SJCRH30 (cell line): ENCODE measurements around the gene CCDC150. TPM values are rescaled to one million over a fixed set of nuclear protein-coding genes. Genes with fewer than 3 reads are reported as not detected.

Experiments used
- DNase-seq, 2 experiments: peaks; one replicate each; pipeline ENCODE4 v3.0.0-alpha.2; 2015 to 2020
- H3K27ac ChIP-seq: fragments of 250-450 bp; sonication (Bioruptor Pico); 2 replicates; pipeline ENCODE4 v1.5.1; 2020; ENCODE audit warnings: mild to moderate bottlenecking, moderate library complexity
- H3K27me3 ChIP-seq: fragments of 250-450 bp; sonication (Bioruptor Pico); 2 replicates; pipeline ENCODE4 v1.5.1; 2020; ENCODE audit warnings: mild to moderate bottlenecking, moderate library complexity
- H3K36me3 ChIP-seq: fragments of 250-450 bp; sonication (Bioruptor Pico); 2 replicates; pipeline ENCODE4 v1.5.1; 2020; ENCODE audit warnings: mild to moderate bottlenecking, moderate library complexity
- H3K4me1 ChIP-seq: fragments of 250-450 bp; sonication (Bioruptor Pico); 2 replicates; pipeline ENCODE4 v1.5.1; 2020; ENCODE audit warnings: mild to moderate bottlenecking, moderate library complexity
- H3K4me3 ChIP-seq: fragments of 250-450 bp; sonication (Bioruptor Pico); 2 replicates; pipeline ENCODE4 v1.5.1; 2020; ENCODE audit warnings: mild to moderate bottlenecking, moderate library complexity
- H3K9me3 ChIP-seq: fragments of 250-450 bp; sonication (Bioruptor Pico); replicated peaks from 2 replicates; pipeline ENCODE4 v1.5.1; 2020; ENCODE audit warnings: mild to moderate bottlenecking, moderate library complexity
- total RNA-seq: library from RNA; depleted of rRNA; stranded (reverse); fragments of >200 nt; shearing (Covaris generic); gene quantifications from 2 replicates; pipeline ENCODE4 v1.2.3, GENCODE V29; 2014; rRNA removed

Gene CCDC150
- 9.6 and 17.4 TPM in 2 replicates for total RNA-seq

DNA sequence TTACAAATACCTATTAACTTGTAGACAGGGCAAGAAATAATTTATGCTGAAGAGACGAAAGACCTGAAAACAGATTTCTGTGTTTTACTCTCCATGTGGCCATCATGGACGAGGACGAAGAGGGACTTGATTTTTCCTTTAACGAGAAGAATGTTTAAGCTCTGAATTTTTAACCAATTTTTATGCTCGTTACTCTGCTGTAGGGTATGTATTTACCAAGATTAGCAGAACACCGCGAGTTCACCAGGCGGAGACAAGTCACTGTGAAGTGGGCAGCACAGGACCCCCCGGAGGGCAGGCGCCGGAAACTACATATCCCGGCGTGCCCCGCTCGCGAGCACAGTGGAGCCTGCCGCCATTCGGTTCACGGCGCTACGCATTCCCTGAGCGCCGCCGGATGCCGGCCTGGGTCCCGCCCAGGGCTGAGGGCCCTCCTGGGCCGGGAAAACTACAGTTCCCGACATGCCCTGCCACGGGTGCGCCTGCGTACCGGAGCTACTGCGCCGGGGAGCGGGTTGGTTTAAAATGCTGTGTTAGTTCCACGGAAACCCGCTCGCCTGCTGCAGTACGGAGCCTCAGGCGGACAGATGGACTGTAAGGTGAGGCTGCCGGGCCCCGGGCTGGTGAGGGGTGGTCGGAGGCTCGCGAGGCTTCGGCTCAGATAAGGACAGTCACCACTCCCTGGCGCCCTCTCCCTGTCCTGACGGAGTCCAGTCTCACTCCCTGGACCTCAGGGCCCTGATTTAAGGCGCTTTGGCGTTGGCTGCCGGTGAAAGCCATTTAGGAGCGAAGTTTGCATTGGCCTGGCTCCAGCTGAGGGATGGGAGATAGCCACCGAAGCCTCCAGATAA, at the start of gene CCDC150:
TSS of gene CCDC150 (plus strand) at position 536 of the 851 bp plus-strand sequence. CDS start at position 588, 52 bp downstream.
- peak within 1 kb of the TSS; percentile 46 for H3K27ac ChIP-seq
- H3K4me3 ChIP-seq = peak within 1 kb of the TSS; percentile 74
- peak; percentile 93 to 95 for DNase-seq
- H3K36me3 ChIP-seq = no peaks in the 10 kb centered on the region
- no peaks in the 10 kb centered on the region for H3K9me3 ChIP-seq
- no peaks in the 10 kb centered on the region for H3K27me3 ChIP-seq
- H3K4me1 ChIP-seq = no peaks in the 10 kb centered on the region; the same call in 1 of the 2 replicates

DNA sequence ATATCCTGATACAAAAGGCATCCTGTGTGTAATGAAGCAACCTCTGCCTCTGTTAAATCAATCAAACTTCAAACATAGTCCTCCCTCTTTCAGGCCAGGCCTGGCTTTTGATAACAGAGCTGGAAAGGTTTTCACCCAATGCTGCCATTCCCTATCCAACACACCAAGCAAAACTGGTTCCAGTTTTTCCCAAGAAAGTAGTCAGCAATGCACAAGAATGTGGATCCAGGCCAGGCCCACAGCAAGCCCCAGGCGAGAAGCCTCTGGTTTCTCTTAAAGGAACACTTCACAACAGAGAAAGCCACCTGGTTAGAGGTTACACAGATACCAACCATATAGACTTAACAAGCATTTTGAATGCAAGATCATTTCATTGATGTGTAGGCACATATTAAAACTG, 49.2 kb upstream of the CCDC150 start:
- H3K27ac ChIP-seq = no peak overlapping the region
- H3K36me3 ChIP-seq = no peaks in the 10 kb centered on the region
- DNase-seq = peak in 1 of 2 experiments; percentile 11
- H3K4me3 ChIP-seq = no peak overlapping the region
- H3K27me3 ChIP-seq = no peaks in the 10 kb centered on the region
- H3K4me1 ChIP-seq = peaks cover 8% of the 10 kb centered on the region
- no peaks in the 10 kb centered on the region for H3K9me3 ChIP-seq

DNA sequence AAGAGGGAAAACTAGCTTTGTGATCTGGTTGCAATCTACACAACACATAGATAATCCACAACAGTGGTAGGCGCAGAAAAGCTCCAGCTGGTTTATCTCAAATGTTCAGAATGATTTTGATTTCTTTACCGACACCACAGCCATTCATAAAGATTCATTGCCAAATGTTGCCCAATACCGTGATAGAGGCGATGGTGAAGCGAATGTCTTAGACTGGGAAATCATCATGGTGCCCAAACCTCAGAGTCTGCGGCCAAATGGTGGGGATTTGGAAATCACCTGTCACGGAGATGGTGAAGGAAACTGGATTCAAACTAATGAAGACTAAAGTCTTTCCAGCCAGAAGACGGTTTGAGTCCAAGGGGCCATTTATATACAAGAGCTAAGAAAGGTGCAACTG, 48.5 kb upstream of the CCDC150 start:
- no peak overlapping the region for H3K27ac ChIP-seq
- no peaks in the 10 kb centered on the region for H3K36me3 ChIP-seq
- H3K9me3 ChIP-seq = no peaks in the 10 kb centered on the region
- no peaks in the 10 kb centered on the region for H3K27me3 ChIP-seq
- H3K4me3 ChIP-seq = no peak overlapping the region
- peaks cover 8% of the 10 kb centered on the region for H3K4me1 ChIP-seq
- DNase-seq = no peak

DNA sequence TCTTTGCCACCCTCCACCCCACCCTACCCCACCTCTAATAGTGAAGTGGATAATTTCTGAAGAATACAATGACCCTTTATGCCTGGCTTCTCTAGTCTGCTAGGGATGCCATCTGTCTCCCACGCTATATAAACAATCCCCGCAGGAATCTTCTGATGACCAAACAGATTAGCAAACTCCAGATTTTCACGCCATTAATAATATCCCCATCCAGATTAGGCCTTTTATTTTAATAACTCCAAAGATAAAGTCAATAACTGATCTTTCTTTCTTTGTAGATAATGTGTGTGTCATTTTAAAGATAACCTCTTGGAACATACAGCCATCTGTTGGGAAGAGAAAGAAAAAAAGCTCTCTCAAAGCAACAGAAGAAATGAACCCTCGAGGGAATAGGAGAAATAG, 47.9 kb upstream of the CCDC150 start:
- Histone ChIP-seq H3K9me3 (no peaks in the 10 kb centered on the region), H3K27me3 (no peaks in the 10 kb centered on the region), H3K4me1 (peaks cover 8% of the 10 kb centered on the region), H3K27ac (peak overlapping the region; percentile 6; the same call in 1 of the 2 replicates), H3K4me3 (peak overlapping the region; percentile 92), H3K36me3 (no peaks in the 10 kb centered on the region)
- DNase-seq = peak; percentile 17 to 65

DNA sequence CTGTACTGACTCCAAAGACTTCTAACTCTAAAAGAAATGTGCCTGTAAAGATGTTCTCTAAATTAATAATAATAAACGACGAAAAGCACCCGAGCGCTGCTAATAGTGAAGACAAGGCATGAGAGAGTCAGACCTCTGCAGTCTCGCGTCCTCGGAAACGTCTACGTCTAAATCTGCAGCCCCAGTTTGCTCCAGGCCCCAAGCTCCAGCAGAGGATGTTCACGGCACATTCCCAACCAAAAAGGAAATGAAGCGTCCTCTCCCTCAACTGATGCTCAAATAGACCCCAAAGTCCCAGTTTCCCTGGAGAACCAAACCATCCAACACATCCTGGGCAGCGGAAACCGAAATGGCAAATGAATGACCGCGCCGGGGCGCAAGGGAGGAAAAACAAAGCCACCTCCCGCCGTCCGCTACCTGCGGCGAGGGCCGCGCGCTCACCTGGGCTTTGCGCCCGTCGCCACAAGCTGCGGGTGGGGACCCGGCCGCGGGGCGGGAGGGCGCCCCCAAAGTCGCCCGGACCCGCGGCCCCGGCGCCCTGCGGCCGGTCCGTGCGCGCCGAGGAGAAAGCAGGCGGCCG, 47.1 kb upstream of the CCDC150 start:
- DNase-seq = peak; percentile 40 to 66
- H3K9me3 ChIP-seq = no peaks in the 10 kb centered on the region
- peak overlapping the region; percentile 92 for H3K4me3 ChIP-seq
- H3K36me3 ChIP-seq = no peaks in the 10 kb centered on the region
- H3K27ac ChIP-seq = peak overlapping the region; percentile 6; the same call in 1 of the 2 replicates
- no peaks in the 10 kb centered on the region for H3K27me3 ChIP-seq
- peaks cover 8% of the 10 kb centered on the region for H3K4me1 ChIP-seq

DNA sequence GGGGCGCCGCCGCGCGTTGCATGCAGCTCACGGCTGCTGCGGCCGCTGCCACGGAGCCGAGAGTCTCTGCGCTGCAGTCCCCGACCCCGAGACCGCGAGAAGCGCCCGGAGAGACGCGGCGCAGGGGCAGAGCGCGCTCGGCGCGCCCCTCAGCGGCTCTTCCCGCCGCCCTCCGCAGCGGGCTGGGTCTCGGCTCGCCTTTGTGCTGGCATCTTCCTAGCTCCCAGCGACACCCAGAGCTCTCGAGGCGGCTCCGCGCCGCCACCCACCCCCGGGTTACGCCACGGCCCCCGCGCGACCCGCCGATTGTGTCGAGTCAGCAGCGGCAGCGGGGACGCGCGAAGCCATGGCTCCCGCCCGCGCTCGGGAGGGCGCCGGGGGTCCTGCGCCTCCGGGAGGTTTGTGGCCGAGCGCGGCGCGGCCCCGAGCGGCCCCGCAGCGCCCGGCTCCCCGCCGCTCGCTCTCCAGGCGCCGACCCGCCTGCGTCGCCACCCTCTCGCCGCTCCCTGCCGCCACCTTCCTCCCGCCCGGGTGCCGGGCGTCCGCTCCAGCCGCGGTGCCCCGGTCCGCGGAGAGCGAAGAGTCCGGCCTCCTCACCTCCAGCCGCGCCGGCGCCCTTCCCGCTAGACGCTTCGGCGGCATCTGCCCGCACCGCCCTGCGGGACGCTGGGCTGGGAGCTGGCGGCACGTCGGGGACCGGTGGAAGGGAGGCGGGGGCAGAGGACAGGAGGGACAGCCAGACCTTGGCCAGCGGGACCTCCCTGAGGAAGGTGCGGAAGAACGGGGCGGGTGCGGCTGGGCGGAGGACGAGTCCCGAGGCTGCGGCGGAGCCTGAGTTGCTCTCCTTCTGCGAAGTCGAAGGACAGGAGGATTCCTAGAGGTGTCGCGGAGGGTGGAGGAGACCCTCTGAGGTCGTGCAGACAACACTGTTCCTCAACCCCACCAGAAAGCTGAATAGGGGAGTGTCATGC, 46.3 kb upstream of the CCDC150 start, which contains the start of gene HECW2:
TSS of gene HECW2 (minus strand) at position 644 of the 971 bp plus-strand sequence.
- Histone ChIP-seq H3K4me1 (peaks cover 8% of the 10 kb centered on the region), H3K27ac (peak within 1 kb of the TSS; percentile 43; the same call in 1 of the 2 replicates), H3K27me3 (no peaks in the 10 kb centered on the region), H3K9me3 (no peaks in the 10 kb centered on the region), H3K4me3 (peak within 1 kb of the TSS; percentile 92), H3K36me3 (no peaks in the 10 kb centered on the region)
- peak; percentile 61 to 70 for DNase-seq

DNA sequence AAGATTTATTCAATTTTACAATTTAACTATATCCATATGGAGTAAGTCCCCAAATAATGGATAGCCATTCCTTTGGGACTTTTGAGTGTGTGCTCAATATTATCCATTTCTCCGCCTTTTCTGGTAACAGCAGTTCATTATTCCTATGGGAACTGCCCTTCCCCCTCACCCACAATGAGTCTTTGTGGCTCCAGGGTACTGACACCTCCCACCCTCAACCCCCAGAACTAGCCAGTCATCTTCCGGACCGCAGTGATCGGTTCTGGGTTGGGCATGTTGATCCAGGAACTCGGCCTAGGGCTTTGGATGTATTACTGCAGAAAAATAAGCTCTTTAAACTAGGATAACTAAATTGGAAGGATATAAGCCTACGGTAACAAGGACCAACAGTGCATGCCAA, 45.4 kb upstream of the CCDC150 start:
- H3K36me3 ChIP-seq = no peaks in the 10 kb centered on the region
- H3K9me3 ChIP-seq = no peaks in the 10 kb centered on the region
- H3K27ac ChIP-seq = no peak overlapping the region
- no peaks in the 10 kb centered on the region for H3K27me3 ChIP-seq
- no peak overlapping the region for H3K4me3 ChIP-seq
- DNase-seq = no peak
- peaks cover 8% of the 10 kb centered on the region for H3K4me1 ChIP-seq

DNA sequence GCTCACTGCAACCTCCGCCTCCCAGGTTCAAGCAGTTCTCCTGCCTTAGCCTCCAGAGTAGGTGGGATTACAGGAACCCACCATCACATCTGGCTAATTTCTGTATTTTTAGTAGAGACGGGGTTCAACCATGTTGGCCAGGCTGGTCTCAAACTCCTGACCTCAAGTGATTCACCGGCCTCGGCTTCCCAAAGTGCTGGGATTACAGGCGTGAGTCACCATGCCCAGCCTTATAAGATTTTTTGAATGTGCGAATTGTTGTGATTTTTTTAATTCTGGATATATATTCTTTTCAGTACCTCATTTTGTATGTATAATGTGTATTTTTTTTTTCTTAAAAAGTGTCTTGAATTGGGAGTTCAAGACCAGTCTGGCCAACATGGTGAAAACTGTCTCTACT, 42.0 kb upstream of the CCDC150 start:
- DNase-seq = no peak
- H3K27me3 ChIP-seq = no peaks in the 10 kb centered on the region
- no peaks in the 10 kb centered on the region for H3K9me3 ChIP-seq
- no peak overlapping the region for H3K27ac ChIP-seq
- no peak overlapping the region for H3K4me3 ChIP-seq
- no peaks in the 10 kb centered on the region for H3K36me3 ChIP-seq
- H3K4me1 ChIP-seq = no peaks in the 10 kb centered on the region; the same call in 1 of the 2 replicates

DNA sequence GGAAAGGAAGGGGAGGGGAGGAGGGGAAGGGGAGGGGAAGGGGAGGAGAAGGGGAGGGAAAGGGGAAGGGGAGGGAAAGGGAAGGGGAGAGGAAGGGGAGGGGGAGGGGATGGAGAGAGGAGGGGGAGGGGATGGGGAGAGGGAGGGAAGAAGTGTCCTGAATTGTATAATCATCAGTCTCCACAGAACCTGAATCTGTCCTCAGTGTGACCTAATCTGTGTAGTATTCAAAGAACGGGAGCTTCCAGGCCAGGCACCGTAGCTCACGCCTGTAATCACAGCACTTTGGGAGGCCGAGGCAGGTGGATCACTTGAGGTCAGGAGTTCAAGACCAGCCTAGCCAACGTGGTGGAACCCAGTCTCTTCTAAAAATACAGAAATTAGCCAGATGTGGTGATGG, 41.1 kb upstream of the CCDC150 start:
- no peaks in the 10 kb centered on the region for H3K36me3 ChIP-seq
- H3K27me3 ChIP-seq = no peaks in the 10 kb centered on the region
- no peak overlapping the region for H3K4me3 ChIP-seq
- no peaks in the 10 kb centered on the region for H3K9me3 ChIP-seq
- H3K27ac ChIP-seq = no peak overlapping the region
- DNase-seq = no peak
- no peaks in the 10 kb centered on the region; the same call in 1 of the 2 replicates for H3K4me1 ChIP-seq

DNA sequence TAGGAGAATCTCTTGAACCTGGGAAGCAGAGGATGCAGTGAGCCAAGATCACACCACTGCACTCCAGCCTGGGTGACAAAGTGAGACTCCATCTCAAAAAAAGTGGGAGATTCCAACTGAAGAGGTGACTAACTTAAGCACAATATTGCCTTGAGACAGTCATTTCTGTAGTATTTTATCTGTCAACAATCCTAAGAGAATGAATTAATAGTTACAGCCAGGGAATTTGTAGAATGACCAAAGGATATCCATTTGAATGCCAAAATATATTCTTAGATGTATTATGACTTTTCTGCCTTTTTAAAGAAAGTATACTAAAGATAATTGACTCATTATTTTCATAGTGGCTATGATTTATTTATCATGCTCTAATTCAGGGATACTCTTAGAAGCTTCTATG, 40.7 kb upstream of the CCDC150 start:
- no peaks in the 10 kb centered on the region for H3K27me3 ChIP-seq
- H3K27ac ChIP-seq = no peak overlapping the region
- no peaks in the 10 kb centered on the region; the same call in 1 of the 2 replicates for H3K4me1 ChIP-seq
- H3K36me3 ChIP-seq = no peaks in the 10 kb centered on the region
- DNase-seq = no peak
- H3K9me3 ChIP-seq = no peaks in the 10 kb centered on the region
- H3K4me3 ChIP-seq = no peak overlapping the region

DNA sequence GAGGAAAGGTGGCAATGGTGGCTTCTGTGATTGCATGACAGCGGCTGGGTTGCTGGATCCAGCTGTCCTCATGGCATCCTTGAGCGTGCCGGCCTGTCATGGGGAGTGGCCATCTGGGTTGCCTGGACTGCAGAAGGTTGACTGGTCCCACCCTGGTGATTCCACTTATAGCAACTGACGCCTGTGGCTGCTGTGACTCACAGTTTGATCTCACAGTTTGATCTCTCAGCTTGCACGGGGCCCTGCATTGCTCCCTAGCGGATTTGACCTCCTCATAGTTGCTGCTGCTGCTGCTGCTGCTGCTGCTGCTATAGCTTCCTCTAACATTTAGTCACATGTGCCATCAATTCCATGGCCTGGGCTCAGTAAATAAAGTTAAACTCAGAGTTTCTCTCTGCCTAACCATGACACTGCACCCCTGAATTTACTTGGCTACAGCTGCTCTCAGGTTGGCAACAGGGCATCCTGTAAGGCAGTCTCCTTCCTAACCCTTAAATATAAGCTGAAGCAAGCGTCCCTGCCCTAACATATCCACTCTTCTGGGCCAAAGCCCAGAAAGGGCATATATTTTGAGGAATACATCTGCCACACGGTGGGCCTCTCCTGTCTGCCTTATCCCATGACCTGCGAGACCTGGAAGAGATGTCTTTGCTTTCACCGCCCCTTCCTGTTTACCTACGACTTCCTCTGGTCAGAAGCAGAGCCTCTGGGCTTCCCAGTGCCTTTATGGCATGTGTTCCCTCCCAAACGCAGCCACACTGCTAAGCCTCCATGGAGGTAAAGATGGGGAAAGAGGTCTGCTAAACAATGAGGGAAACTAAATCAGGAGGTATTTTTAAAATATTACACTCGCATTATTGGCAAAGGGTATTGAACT, 37.8 kb upstream of the CCDC150 start:
- no peaks in the 10 kb centered on the region for H3K9me3 ChIP-seq
- no peak overlapping the region for H3K4me3 ChIP-seq
- H3K27me3 ChIP-seq = no peaks in the 10 kb centered on the region
- DNase-seq = peak; percentile 80 to 81
- no peak overlapping the region for H3K27ac ChIP-seq
- H3K4me1 ChIP-seq = no peaks in the 10 kb centered on the region; the same call in 1 of the 2 replicates
- no peaks in the 10 kb centered on the region for H3K36me3 ChIP-seq

DNA sequence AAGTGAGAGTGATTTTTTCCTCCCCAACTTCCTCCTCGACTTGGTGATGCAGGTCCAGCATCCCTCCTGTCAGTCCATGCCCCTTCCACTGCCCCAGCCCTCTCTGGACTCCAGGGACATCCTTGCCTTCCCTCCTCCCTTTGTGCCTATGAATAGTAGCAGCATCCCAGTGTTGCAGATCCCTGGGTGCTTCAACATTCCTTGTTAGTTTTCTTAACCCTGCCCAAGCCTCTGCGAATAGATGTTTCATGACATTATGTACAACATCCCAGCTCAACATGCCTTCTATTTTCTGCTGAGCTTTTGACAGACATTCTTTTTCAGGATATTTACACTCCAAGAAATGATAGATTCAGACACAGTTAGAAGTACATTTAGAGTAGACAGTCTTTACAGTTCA, 35.3 kb upstream of the CCDC150 start:
- no peak overlapping the region for H3K27ac ChIP-seq
- no peaks in the 10 kb centered on the region for H3K9me3 ChIP-seq
- no peak for DNase-seq
- H3K27me3 ChIP-seq = no peaks in the 10 kb centered on the region
- H3K4me1 ChIP-seq = no peaks in the 10 kb centered on the region; the same call in 1 of the 2 replicates
- no peak overlapping the region for H3K4me3 ChIP-seq
- no peaks in the 10 kb centered on the region for H3K36me3 ChIP-seq

DNA sequence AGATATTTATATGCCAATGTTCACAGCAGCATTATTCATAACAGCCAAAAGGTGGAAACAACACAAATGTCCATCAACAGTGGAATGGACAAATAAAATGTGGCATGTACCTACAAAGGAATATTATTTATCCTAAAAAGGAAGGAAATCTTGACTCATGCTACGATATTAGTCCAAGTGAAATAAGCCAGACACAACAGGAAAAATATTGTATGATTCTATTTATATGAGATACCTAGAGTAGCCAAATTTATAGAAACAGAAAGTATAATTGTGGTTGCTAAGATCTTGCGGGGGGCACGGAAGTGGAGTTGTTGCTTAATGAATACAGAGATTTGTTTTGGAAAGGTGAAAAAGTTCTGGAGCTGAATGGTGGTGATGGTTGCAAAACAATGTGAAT, 33.0 kb upstream of the CCDC150 start:
- H3K36me3 ChIP-seq = no peaks in the 10 kb centered on the region
- no peaks in the 10 kb centered on the region; the same call in 1 of the 2 replicates for H3K4me1 ChIP-seq
- H3K4me3 ChIP-seq = no peak overlapping the region
- no peaks in the 10 kb centered on the region for H3K27me3 ChIP-seq
- H3K9me3 ChIP-seq = no peaks in the 10 kb centered on the region
- no peak for DNase-seq
- no peak overlapping the region for H3K27ac ChIP-seq
